ENCODE measurements around the gene ABI1. TPM values are rescaled to one million over a fixed set of nuclear protein-coding genes. Genes with fewer than 3 reads are reported as not detected.

ABI1 gene
- total RNA-seq, 1 donor from 2014 or later: 45.5 TPM

DNA sequence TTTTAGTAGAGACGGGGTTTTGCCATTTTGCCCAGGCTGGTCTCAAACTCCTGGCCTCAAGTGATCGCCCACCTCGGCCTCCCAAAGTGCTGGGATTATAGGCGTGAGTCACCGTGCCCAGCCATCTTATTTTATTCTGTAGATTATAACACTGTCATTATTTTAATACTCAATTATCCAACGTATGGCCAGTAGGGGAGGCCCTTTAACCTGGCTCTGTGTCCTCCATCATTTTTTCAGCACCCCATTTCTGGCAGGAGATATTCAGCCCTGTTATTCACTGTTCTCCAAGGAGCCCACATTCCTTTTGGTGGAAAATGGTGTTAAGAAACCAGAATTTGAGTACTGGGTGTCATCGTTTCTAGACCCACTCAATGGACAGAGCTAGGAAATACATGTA, 131.8 kb downstream of the ABI1 start:
- DNase-seq (ENCODE audit: extremely low spot score, unreplicated experiment): no peak

DNA sequence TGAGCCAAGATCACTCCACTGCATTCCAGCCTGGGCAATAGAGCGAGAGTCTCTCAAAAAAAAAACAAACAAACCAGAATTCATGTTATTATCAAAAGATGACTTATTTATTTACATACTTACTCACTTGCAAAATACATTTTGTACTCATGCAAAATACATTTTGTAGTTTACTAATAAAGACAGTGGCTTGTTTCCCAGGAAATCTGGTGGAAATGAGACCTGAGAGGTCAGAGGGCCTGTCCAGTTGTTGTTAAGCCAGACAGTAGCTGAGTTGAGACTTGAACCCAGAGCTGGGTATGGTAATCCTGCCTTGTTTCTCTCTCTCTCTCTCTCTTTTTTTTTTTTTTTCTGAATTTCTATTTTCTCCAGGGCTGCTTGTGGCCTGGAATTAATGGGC, 133.8 kb downstream of the ABI1 start:
- H3K27ac Mint-ChIP-seq: no peak overlapping the region
- H3K4me3 Mint-ChIP-seq: no peak overlapping the region
- H3K4me1 Mint-ChIP-seq (ENCODE audit: unreplicated experiment): no peaks in the 10 kb centered on the region
- no peaks in the 10 kb centered on the region for H3K9me3 Mint-ChIP-seq
- H3K36me3 Mint-ChIP-seq: peaks cover 4% of the 10 kb centered on the region
- H3K27me3 Mint-ChIP-seq: no peaks in the 10 kb centered on the region
- TF ChIP-seq, protein P1, sequence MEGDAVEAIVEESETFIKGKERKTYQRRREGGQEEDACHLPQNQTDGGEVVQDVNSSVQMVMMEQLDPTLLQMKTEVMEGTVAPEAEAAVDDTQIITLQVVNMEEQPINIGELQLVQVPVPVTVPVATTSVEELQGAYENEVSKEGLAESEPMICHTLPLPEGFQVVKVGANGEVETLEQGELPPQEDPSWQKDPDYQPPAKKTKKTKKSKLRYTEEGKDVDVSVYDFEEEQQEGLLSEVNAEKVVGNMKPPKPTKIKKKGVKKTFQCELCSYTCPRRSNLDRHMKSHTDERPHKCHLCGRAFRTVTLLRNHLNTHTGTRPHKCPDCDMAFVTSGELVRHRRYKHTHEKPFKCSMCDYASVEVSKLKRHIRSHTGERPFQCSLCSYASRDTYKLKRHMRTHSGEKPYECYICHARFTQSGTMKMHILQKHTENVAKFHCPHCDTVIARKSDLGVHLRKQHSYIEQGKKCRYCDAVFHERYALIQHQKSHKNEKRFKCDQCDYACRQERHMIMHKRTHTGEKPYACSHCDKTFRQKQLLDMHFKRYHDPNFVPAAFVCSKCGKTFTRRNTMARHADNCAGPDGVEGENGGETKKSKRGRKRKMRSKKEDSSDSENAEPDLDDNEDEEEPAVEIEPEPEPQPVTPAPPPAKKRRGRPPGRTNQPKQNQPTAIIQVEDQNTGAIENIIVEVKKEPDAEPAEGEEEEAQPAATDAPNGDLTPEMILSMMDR (conservative IDR thresholded peaks at IDR 0.05): no peak
- DNase-seq (ENCODE audit: extremely low spot score, unreplicated experiment): no peak

More for the DNA sequence above, 131.8 kb downstream of the ABI1 start:
- peaks cover 10% of the 10 kb centered on the region for H3K36me3 Mint-ChIP-seq
- no peaks in the 10 kb centered on the region for H3K27me3 Mint-ChIP-seq
- H3K27ac Mint-ChIP-seq: no peak overlapping the region
- TF ChIP-seq, protein P1 (conservative IDR thresholded peaks at IDR 0.05): no peak
- H3K9me3 Mint-ChIP-seq: no peaks in the 10 kb centered on the region
- no peak overlapping the region for H3K4me3 Mint-ChIP-seq
- H3K4me1 Mint-ChIP-seq (ENCODE audit: unreplicated experiment): peaks cover 6% of the 10 kb centered on the region

- Mint-ChIP-seq H3K4me1 (ENCODE audit: unreplicated experiment) (no peaks in the 10 kb centered on the region), H3K27ac (no peak overlapping the region), H3K4me3 (no peak overlapping the region), H3K9me3 (no peaks in the 10 kb centered on the region), H3K36me3 (peaks cover 4% of the 10 kb centered on the region), H3K27me3 (no peaks in the 10 kb centered on the region)
- TF ChIP-seq, protein P1 (conservative IDR thresholded peaks at IDR 0.05): peak; percentile 94
- no peak for DNase-seq (ENCODE audit: extremely low spot score, unreplicated experiment)
Observed at GRCh38 chr10:26725837-26726727, 134.7 kb downstream of the ABI1 start.

DNA sequence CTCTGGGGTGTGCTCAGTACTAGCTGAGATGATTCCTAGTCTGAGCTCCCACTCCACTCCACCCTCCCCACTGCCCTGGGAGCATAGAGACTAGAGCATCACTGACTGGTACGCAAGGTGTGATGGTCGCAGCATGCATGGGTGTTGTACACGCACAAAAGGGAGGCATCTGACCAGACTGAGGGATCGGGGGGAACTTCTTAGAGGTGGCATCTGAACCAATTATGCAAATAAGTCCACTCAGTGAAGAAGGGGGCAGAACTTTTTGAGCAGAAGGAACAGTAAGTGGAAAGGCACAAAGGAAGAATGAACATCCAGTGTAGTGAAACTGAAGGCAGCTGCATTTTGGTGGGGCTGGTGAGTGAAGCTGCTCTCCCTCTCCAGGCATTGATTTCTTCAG, 137.7 kb downstream of the ABI1 start:
- Mint-ChIP-seq H3K4me1 (ENCODE audit: unreplicated experiment) (no peaks in the 10 kb centered on the region), H3K9me3 (no peaks in the 10 kb centered on the region), H3K27me3 (no peaks in the 10 kb centered on the region), H3K27ac (no peak overlapping the region), H3K4me3 (no peak overlapping the region), H3K36me3 (peaks cover 4% of the 10 kb centered on the region)
- TF ChIP-seq, protein P1 (conservative IDR thresholded peaks at IDR 0.05): no peak
- DNase-seq (ENCODE audit: extremely low spot score, unreplicated experiment): no peak

GRCh38 chr10:26721561-26721960, 139.2 kb downstream of the ABI1 start:
- Mint-ChIP-seq H3K27me3 (no peaks in the 10 kb centered on the region), H3K36me3 (peaks cover 4% of the 10 kb centered on the region), H3K4me1 (ENCODE audit: unreplicated experiment) (no peaks in the 10 kb centered on the region), H3K4me3 (no peak overlapping the region), H3K27ac (no peak overlapping the region), H3K9me3 (no peaks in the 10 kb centered on the region)
- DNase-seq (ENCODE audit: extremely low spot score, unreplicated experiment): no peak
- TF ChIP-seq, protein P1 (conservative IDR thresholded peaks at IDR 0.05): no peak
